ENCODE data around the gene RD3L.

Gene RD3L

GRCh38 chr14:103941973-103942736, at the start of gene RD3L:
TSS of gene RD3L (minus strand) at chr14:103942529. CDS start at chr14:103941695, 834 bp downstream.
- no peak for DNase-seq

- no peak for DNase-seq
Measured at GRCh38 chr14:103989964-103990363, 47.6 kb upstream of the RD3L start.

GRCh38 chr14:103989034-103989433, 46.7 kb upstream of the RD3L start:
- no peak for DNase-seq

GRCh38 chr14:103984196-103984595, 41.9 kb upstream of the RD3L start:
- DNase-seq: no peak

GRCh38 chr14:103980623-103981238, 38.4 kb upstream of the RD3L start:
- DNase-seq: peak in 2 of 14 donors; percentile 2 to 8

- DNase-seq: no peak
Measured at GRCh38 chr14:103974575-103974974, 32.2 kb upstream of the RD3L start.

GRCh38 chr14:103973354-103973753, 31.0 kb upstream of the RD3L start:
- DNase-seq: no peak

- DNase-seq: no peak
Measured at GRCh38 chr14:103969961-103970360, 27.6 kb upstream of the RD3L start.

GRCh38 chr14:103966631-103967030, 24.3 kb upstream of the RD3L start:
- no peak for DNase-seq

- no peak for DNase-seq
Measured at GRCh38 chr14:103961928-103962578, 19.7 kb upstream of the RD3L start.

- DNase-seq: no peak
Measured at GRCh38 chr14:103960457-103961055, 18.2 kb upstream of the RD3L start.

GRCh38 chr14:103949131-103949790, 6.9 kb upstream of the RD3L start:
- DNase-seq: no peak

GRCh38 chr14:103948442-103948841, 6.1 kb upstream of the RD3L start:
- DNase-seq: no peak

- no peak for DNase-seq
Measured at GRCh38 chr14:103946975-103947374, 4.6 kb upstream of the RD3L start.

GRCh38 chr14:103943673-103944072, 1.3 kb upstream of the RD3L start:
- no peak for DNase-seq

GRCh38 chr14:103941462-103941861, 867 bp downstream of the RD3L start:
- DNase-seq: no peak

- no peak for DNase-seq
Measured at GRCh38 chr14:103935102-103935501, 7.2 kb downstream of the RD3L start.

GRCh38 chr14:103932791-103933490, 9.4 kb downstream of the RD3L start:
- no peak for DNase-seq

GRCh38 chr14:103931422-103931821, 10.9 kb downstream of the RD3L start:
- DNase-seq: no peak

- no peak for DNase-seq
Measured at GRCh38 chr14:103930051-103930604, 12.2 kb downstream of the RD3L start.

GRCh38 chr14:103928011-103928890, 14.1 kb downstream of the RD3L start, which contains the start of gene TDRD9:
TSS of gene TDRD9 (plus strand) at chr14:103928456. CDS start at chr14:103928510, 54 bp downstream.
- DNase-seq: no peak

Data from C1 segment of cervical spinal cord (tissue), 14 donors.